Kidney epithelial cell (primary cell): ENCODE measurements around the gene ACKR4. TPM values are rescaled to one million over a fixed set of nuclear protein-coding genes. Genes with fewer than 3 reads are reported as not detected.

Experiments used
- DNase-seq: peaks from one replicate; pipeline ENCODE4 v3.0.0-alpha.2; 2010; ENCODE audit warnings: low read depth
- H3K27me3 ChIP-seq: 2 replicates; pipeline ENCODE4 v1.6.0; 2011; ENCODE audit warnings: low read length; ENCODE audit not compliant: control insufficient read depth, insufficient read depth
- H3K36me3 ChIP-seq: 2 replicates; pipeline ENCODE4 v1.5.1; 2011; ENCODE audit warnings: low read length; ENCODE audit not compliant: control insufficient read depth, insufficient read depth
- H3K4me3 ChIP-seq: 2 replicates; pipeline ENCODE4 v1.5.1; 2011; ENCODE audit warnings: low read depth, mild to moderate bottlenecking, control low read depth, low read length
- total RNA-seq: library from RNA; depleted of rRNA; stranded (reverse); fragments of >200 nt; gene quantifications from 2 replicates; pipeline ENCODE4 v1.2.3, GENCODE V29; 2015
- TF ChIP-seq, protein P1 (sequence below): IDR thresholded peaks from 2 replicates; pipeline ENCODE4 v1.5.1; 2011; ENCODE audit warnings: mild to moderate bottlenecking, moderate library complexity, low read length, control low read depth, inconsistent platforms; ENCODE audit not compliant: insufficient read depth, poor library complexity, severe bottlenecking

Gene ACKR4
- total RNA-seq, 1 donor from 2014 or later: not detected

DNA sequence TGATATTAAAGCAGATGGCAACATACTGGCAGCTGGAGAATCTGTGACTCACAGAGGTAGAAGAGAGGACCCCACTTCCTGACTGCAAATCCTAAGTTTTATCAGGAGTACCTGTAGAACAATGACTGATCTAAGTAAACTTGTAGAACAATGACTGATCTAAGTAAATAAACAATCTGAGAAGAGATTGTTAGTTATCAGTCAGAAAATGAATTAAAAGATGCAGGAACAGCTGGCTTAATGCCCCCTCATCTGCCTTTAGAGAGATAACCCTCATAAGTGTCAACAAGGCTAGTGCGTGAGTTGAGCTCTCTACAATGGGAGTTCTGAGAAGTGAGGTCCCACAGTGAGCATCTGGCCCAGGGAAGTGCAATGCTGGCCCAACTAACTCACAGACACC, 48.0 kb downstream of the ACKR4 start:
- TF ChIP-seq, protein P1, sequence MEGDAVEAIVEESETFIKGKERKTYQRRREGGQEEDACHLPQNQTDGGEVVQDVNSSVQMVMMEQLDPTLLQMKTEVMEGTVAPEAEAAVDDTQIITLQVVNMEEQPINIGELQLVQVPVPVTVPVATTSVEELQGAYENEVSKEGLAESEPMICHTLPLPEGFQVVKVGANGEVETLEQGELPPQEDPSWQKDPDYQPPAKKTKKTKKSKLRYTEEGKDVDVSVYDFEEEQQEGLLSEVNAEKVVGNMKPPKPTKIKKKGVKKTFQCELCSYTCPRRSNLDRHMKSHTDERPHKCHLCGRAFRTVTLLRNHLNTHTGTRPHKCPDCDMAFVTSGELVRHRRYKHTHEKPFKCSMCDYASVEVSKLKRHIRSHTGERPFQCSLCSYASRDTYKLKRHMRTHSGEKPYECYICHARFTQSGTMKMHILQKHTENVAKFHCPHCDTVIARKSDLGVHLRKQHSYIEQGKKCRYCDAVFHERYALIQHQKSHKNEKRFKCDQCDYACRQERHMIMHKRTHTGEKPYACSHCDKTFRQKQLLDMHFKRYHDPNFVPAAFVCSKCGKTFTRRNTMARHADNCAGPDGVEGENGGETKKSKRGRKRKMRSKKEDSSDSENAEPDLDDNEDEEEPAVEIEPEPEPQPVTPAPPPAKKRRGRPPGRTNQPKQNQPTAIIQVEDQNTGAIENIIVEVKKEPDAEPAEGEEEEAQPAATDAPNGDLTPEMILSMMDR: no peak
- DNase-seq: no peak
- Histone ChIP-seq H3K36me3 (no peaks in the 10 kb centered on the region), H3K4me3 (no peak overlapping the region), H3K27me3 (no peaks in the 10 kb centered on the region)

DNA sequence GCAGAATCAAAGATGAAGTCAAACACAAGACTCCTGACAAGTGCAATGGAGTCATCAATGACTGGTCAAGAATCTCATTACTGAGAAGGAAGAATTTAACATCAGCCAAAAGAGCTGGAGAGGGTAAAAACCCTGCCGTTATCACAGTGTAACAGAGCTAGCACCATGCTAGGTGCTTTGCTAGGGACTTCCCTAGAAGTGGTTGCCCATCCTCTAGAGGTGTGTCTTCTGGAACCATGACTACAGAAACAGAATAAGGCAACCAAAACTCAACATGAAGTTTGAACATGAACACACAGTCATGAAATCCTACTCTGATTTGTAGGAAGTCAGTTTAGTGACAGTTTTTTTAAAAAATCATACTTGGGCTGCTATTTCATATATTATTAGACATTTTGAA, 53.1 kb downstream of the ACKR4 start:
- DNase-seq: no peak
- no peak overlapping the region for H3K4me3 ChIP-seq
- H3K36me3 ChIP-seq: no peaks in the 10 kb centered on the region
- TF ChIP-seq, protein P1: no peak
- H3K27me3 ChIP-seq: no peaks in the 10 kb centered on the region

Other genes starting within 250 kb of the ACKR4 start
- gene DNAJC13, start 179.8 kb upstream of the ACKR4 start, total RNA-seq: 36.1 and 38.9 TPM in 2 replicates
- 15.2 and 24.7 TPM in 2 replicates for gene ACAD11, start 62.5 kb downstream of the ACKR4 start, total RNA-seq
- 20.6 and 37.3 TPM in 2 replicates for gene UBA5, start 63.1 kb downstream of the ACKR4 start, total RNA-seq
- gene NPHP3, start 125.1 kb downstream of the ACKR4 start, total RNA-seq: 16.8 and 23.3 TPM in 2 replicates